ENCODE data around the gene SIN3B. TPM values are rescaled to one million over a fixed set of nuclear protein-coding genes. Genes with fewer than 3 reads are reported as not detected.

Gene SIN3B
- total RNA-seq, 1 experiment from 2014 or later, result 18.8 TPM

GRCh38 chr19:16928351-16928750 lies 99.2 kb downstream of the SIN3B start:
- H3K36me3 ChIP-seq, result no peaks in the 10 kb centered on the region
- no peak overlapping the region for H3K27ac ChIP-seq
- no peaks in the 10 kb centered on the region for H3K27me3 ChIP-seq (replicated peaks)
- DNase-seq (ENCODE audit: low read depth in 1 of 2, low spot score in 2 of 2), result no peak
- H3K9me3 ChIP-seq (replicated peaks), result peaks cover 6% of the 10 kb centered on the region; the same call in 1 of the 2 replicates
- H3K4me1 ChIP-seq (replicated peaks), result no peaks in the 10 kb centered on the region
- H3K4me3 ChIP-seq, result no peak overlapping the region

- H3K36me3 ChIP-seq, result no peaks in the 10 kb centered on the region
- H3K27ac ChIP-seq, result no peak overlapping the region
- no peaks in the 10 kb centered on the region for H3K4me1 ChIP-seq (replicated peaks)
- peaks cover 6% of the 10 kb centered on the region; the same call in 1 of the 2 replicates for H3K9me3 ChIP-seq (replicated peaks)
- no peak overlapping the region for H3K4me3 ChIP-seq
- no peaks in the 10 kb centered on the region for H3K27me3 ChIP-seq (replicated peaks)
- no peak for DNase-seq (ENCODE audit: low read depth in 1 of 2, low spot score in 2 of 2)
These were observed 99.7 kb downstream of the SIN3B start for GRCh38 chr19:16928916-16929315.

Other genes with a start within 250 kb of the SIN3B start
- 9.6 and 9.8 TPM in 2 replicates for gene MED26, start 201.2 kb upstream of the SIN3B start, total RNA-seq (2014; rRNA removed; shearing (Covaris generic))
- 101 and 150 TPM in 2 replicates for gene SMIM7, start 169.3 kb upstream of the SIN3B start, total RNA-seq (2014; rRNA removed; shearing (Covaris generic))
- 0.13 and 0.97 TPM in 2 replicates for gene TMEM38A, start 168.3 kb upstream of the SIN3B start, total RNA-seq (2014; rRNA removed; shearing (Covaris generic))
- gene NWD1, start 109.6 kb upstream of the SIN3B start, total RNA-seq (2014; rRNA removed; shearing (Covaris generic)), result not detected in 2 replicates
- gene F2RL3, start 59.6 kb downstream of the SIN3B start, total RNA-seq (2014; rRNA removed; shearing (Covaris generic)), result 0.37 and 0.50 TPM in 2 replicates
- 0.34 and 1.3 TPM in 2 replicates for gene CPAMD8, start 197.4 kb downstream of the SIN3B start, total RNA-seq (2014; rRNA removed; shearing (Covaris generic))
- 19.1 and 21.5 TPM in 2 replicates for gene HAUS8, start 246.1 kb downstream of the SIN3B start, total RNA-seq (2014; rRNA removed; shearing (Covaris generic))
- 26.7 and 39.9 TPM in 2 replicates for gene MYO9B, start 246.4 kb downstream of the SIN3B start, total RNA-seq (2014; rRNA removed; shearing (Covaris generic))